Psoas muscle (tissue), 8 donors: ENCODE results near the gene HACE1. TPM values are rescaled to one million over a fixed set of nuclear protein-coding genes. Genes with fewer than 3 reads are reported as not detected.
"Not testable (repeated sequence)": the region's sequence is repeated elsewhere in the genome, so short reads cannot be mapped to it uniquely, and the experiment has no call there.

ENCODE experiments used
- ATAC-seq, 4 donors: fragments of 200-7000 bp; cut with Tn5 transposase; one replicate each; pipeline ENCODE4 v1.9.1; 2020; ENCODE audit warnings: moderate library complexity in 3 of 4, mild to moderate bottlenecking in 2 of 4
- DNase-seq, 2 donors: peaks; one replicate each; pipeline ENCODE4 v3.0.0-alpha.2; 2020
- H3K27ac ChIP-seq: fragments of 200-600 bp; one replicate; pipeline ENCODE4 v1.8.0; 2022
- H3K27me3 ChIP-seq, 3 donors: fragments of 200-600 bp in 1 of 3; one replicate each; pipeline versions ENCODE4 v1.6.1 to v1.8.0; 2013 to 2022; ENCODE audit warnings: low read length in 2 of 3, mild to moderate bottlenecking in 2 of 3, moderate library complexity in 1 of 3; ENCODE audit not compliant: insufficient read depth in 3 of 3
- H3K36me3 ChIP-seq, 2 donors: fragments of 200-600 bp in 1 of 2; one replicate each; pipeline versions ENCODE4 v1.6.1 to v1.8.0; 2013 to 2022; ENCODE audit warnings: low read depth in 1 of 2, mild to moderate bottlenecking in 1 of 2, moderate library complexity in 1 of 2; ENCODE audit not compliant: insufficient read depth in 1 of 2
- H3K4me1 ChIP-seq: fragments of 200-600 bp; one replicate; pipeline ENCODE4 v1.8.0; 2022
- H3K4me3 ChIP-seq: fragments of 200-600 bp; one replicate; pipeline ENCODE4 v1.8.0; 2022; ENCODE audit warnings: mild to moderate bottlenecking
- H3K9me3 ChIP-seq: fragments of 200-600 bp; one replicate; pipeline ENCODE4 v1.8.0; 2022
- CTCF ChIP-seq: fragments of 200-600 bp; IDR thresholded peaks from one replicate; pipeline ENCODE4 v1.8.0; 2022; ENCODE audit warnings: antibody characterized with exemption
- WGBS, 3 donors: extraction: QIAGEN DNeasy Blood & Tissue Kit; methylation state at CpG; one replicate each; pipeline versions ENCODE4 v1.1.6 to v1.1.7; 2013; 5-methylcytosine and 5-hydroxymethylcytosine counted together
- intact Hi-C, 2 donors: fragments of 100-400 bp; cut with DNase I; formaldehyde crosslinking; loops; one replicate each; pipeline versions ENCODE4 v1.11.0 to v1.14.2; 2022
- polyA plus RNA-seq, 3 donors: library from polyadenylated mRNA; stranded (reverse); fragments of 200-250 nt; gene quantifications; one replicate each; pipeline ENCODE4 v1.2.3, GENCODE V29; 2013
- total RNA-seq, 4 donors: library from RNA; stranded (reverse); fragmentation: NEBNext Ultra II Directional in 2 of 4; extraction: Animal tissue kit (Norgen Biotek cat#: 25700) in 2 of 4; gene quantifications; one replicate each; pipeline versions ENCODE4 v1.2.1 to v1.2.4, GENCODE V29; 2021 to 2023
- donor health status: healthy with polysubstance abuse.
- donor health status: DM: no; HTN: no; CAD: no; lungs with moderate emphysema.
- donor health status: Bipolar disorder and iron deficiency.
- donor health status: healthy.
- donor health status: DM: yes; HTN: yes; CAD: no.
- donor health status: DM: no; HTN: no; CAD: no.
- donor health status: DM: no; HTN: no; CAD: no.
- donor health status: DM: yes; HTN: yes; CAD: no.

HACE1 gene
- total and polyA plus RNA-seq, 7 donors: 2.5 to 4.8 (median 4.3) TPM

GRCh38 chr6:104754788-104755409 lies 104.8 kb downstream of the HACE1 start:
- DNase-seq: no peak

GRCh38 chr6:104753251-104753650 lies 106.5 kb downstream of the HACE1 start:
- no peak overlapping the region for H3K4me3 ChIP-seq
- H3K4me1 ChIP-seq: no peaks in the 10 kb centered on the region
- intact Hi-C loops: no loop called here
- DNase-seq: no peak
- no peak overlapping the region for H3K27ac ChIP-seq
- 96 to 100% (median 98%) methylated on average over 2 of the region's 2 CpGs for WGBS, 3 donors
- ATAC-seq: no peak
- H3K27me3 ChIP-seq: no peaks in the 10 kb centered on the region
- TF ChIP-seq CTCF: no peak
- peaks cover 2 to 18% of the 10 kb centered on the region in 2 donors for H3K36me3 ChIP-seq
- H3K9me3 ChIP-seq: peaks cover 11% of the 10 kb centered on the region

More at GRCh38 chr6:104754788-104755409, 104.8 kb downstream of the HACE1 start:
- Histone ChIP-seq H3K27me3 (no peaks in the 10 kb centered on the region), H3K9me3 (peaks cover 11% of the 10 kb centered on the region), H3K27ac (no peak overlapping the region), H3K36me3 (peaks cover 2 to 11% of the 10 kb centered on the region in 2 donors), H3K4me1 (no peaks in the 10 kb centered on the region), H3K4me3 (no peak overlapping the region)
- intact Hi-C loops: no loop called here
- 96 to 100% (median 97%) methylated on average over 1 of the region's 1 CpG for WGBS, 3 donors
- ATAC-seq: no peak
- TF ChIP-seq CTCF: no peak

GRCh38 chr6:104750449-104750848 lies 109.3 kb downstream of the HACE1 start:
- Histone ChIP-seq H3K36me3 (peaks cover 5 to 15% of the 10 kb centered on the region in 2 donors), H3K27ac (no peak overlapping the region), H3K27me3 (no peaks in the 10 kb centered on the region), H3K4me3 (no peak overlapping the region), H3K9me3 (peaks cover 5% of the 10 kb centered on the region), H3K4me1 (no peaks in the 10 kb centered on the region)
- TF ChIP-seq CTCF: no peak
- intact Hi-C loops: no loop called here
- DNase-seq (no peak), ATAC-seq (no peak)
- 94 to 97% (median 97%) methylated on average over 2 of the region's 2 CpGs for WGBS, 3 donors

GRCh38 chr6:104739124-104739523 lies 120.6 kb downstream of the HACE1 start:
- H3K36me3 ChIP-seq, H3K27ac ChIP-seq, intact Hi-C loops, ATAC-seq, H3K4me3 ChIP-seq, DNase-seq, H3K9me3 ChIP-seq, H3K27me3 ChIP-seq, H3K4me1 ChIP-seq: not testable (repeated sequence)
- 95 to 98% (median 97%) methylated on average over 2 to 3 of the region's 3 CpGs for WGBS, 3 donors

- H3K27ac ChIP-seq, intact Hi-C loops, H3K4me3 ChIP-seq, H3K36me3 ChIP-seq, H3K27me3 ChIP-seq, H3K9me3 ChIP-seq, ATAC-seq, H3K4me1 ChIP-seq, DNase-seq: not testable (repeated sequence)
- WGBS, 3 donors: 85 to 92% (median 87%) methylated on average over 13 to 16 of the region's 16 CpGs
Measured at GRCh38 chr6:104737567-104737966, 122.2 kb downstream of the HACE1 start.

- no peaks in the 10 kb centered on the region for H3K27me3 ChIP-seq
- intact Hi-C loops: no loop called here
- no peaks in the 10 kb centered on the region for H3K9me3 ChIP-seq
- DNase-seq: no peak
- TF ChIP-seq CTCF: no peak
- no peak for ATAC-seq
- 91 to 94% (median 93%) methylated on average over 1 of the region's 1 CpG for WGBS, 3 donors
- H3K4me1 ChIP-seq: no peaks in the 10 kb centered on the region
- H3K36me3 ChIP-seq: no peaks in the 10 kb centered on the region
- no peak overlapping the region for H3K4me3 ChIP-seq
- no peak overlapping the region for H3K27ac ChIP-seq
Measured at GRCh38 chr6:104736545-104736944, 123.2 kb downstream of the HACE1 start.
